Kidney (tissue), 14 donors: ENCODE results near the gene BIRC6. TPM values are rescaled to one million over a fixed set of nuclear protein-coding genes. Genes with fewer than 3 reads are reported as not detected.

Experiments used
- DNase-seq, 5 donors: peaks; one replicate each; pipeline ENCODE4 v3.0.0-alpha.2; 2013 to 2020
- FAIRE-seq: peaks from 2 replicates; lab custom pipeline; 2012; peaks lifted over from hg19 to GRCh38; lab: Jason Lieb, UNC
- H3K27ac ChIP-seq, 2 donors: one replicate each; pipeline ENCODE4 v1.7.0; 2013; ENCODE audit warnings: low read depth in 2 of 2, low read length in 2 of 2, inconsistent platforms in 1 of 2
- H3K27me3 ChIP-seq: one replicate; pipeline ENCODE4 v1.7.1; 2013; ENCODE audit warnings: low read length, inconsistent platforms; ENCODE audit not compliant: control insufficient read depth, insufficient read depth
- H3K36me3 ChIP-seq, 3 donors: one replicate each; pipeline versions ENCODE4 v1.7.0 to v1.7.1; 2013; ENCODE audit warnings: low read length in 3 of 3, control low read depth in 1 of 3, inconsistent platforms in 1 of 3; ENCODE audit not compliant: insufficient read depth in 3 of 3, control insufficient read depth in 2 of 3
- H3K4me1 ChIP-seq, 3 donors: one replicate each; pipeline versions ENCODE4 v1.7.0 to v1.7.1; 2013; ENCODE audit warnings: low read length in 3 of 3, inconsistent platforms in 1 of 3, low read depth in 1 of 3; ENCODE audit not compliant: control insufficient read depth in 2 of 3, insufficient read depth in 2 of 3
- H3K4me3 ChIP-seq, 3 donors: one replicate each; pipeline versions ENCODE4 v1.7.0 to v1.8.1; 2013; ENCODE audit warnings: low read length in 3 of 3, control low read depth in 1 of 3, inconsistent platforms in 1 of 3
- H3K9ac ChIP-seq, 3 donors: one replicate each; pipeline versions ENCODE4 v1.7.0 to v1.7.1; 2013; ENCODE audit warnings: low read length in 3 of 3, control low read depth in 1 of 3, inconsistent platforms in 1 of 3
- H3K9me3 ChIP-seq, 3 donors: one replicate each; pipeline versions ENCODE4 v1.7.0 to v1.7.1; 2013; ENCODE audit warnings: low read length in 3 of 3, control low read depth in 1 of 3, inconsistent platforms in 1 of 3; ENCODE audit not compliant: control insufficient read depth in 2 of 3, insufficient read depth in 1 of 3
- CTCF ChIP-seq: IDR thresholded peaks from 3 replicates; pipeline ENCODE4 v1.5.1; 2012; ENCODE audit warnings: mild to moderate bottlenecking, moderate library complexity, borderline replicate concordance; ENCODE audit not compliant: insufficient read depth; ENCODE audit errors: extremely low read depth
- intact Hi-C: fragments of 100-400 bp; cut with DNase I; formaldehyde crosslinking; loops from one replicate; pipeline ENCODE4 v1.11.1; 2022
- polyA plus RNA-seq: library from polyadenylated mRNA; stranded (reverse); fragments of 350-450 nt; fragmentation: Illumina TruSeq; extraction: RNeasy Lipid Tissue Mini Kit (QIAGEN cat#74804); gene quantifications from one replicate; pipeline ENCODE4 v1.2.3, GENCODE V29; 2014; ENCODE audit warnings: low read depth, low replicate concordance; ENCODE audit not compliant: insufficient read depth
- total RNA-seq: library from RNA; stranded (reverse); fragmentation: NEBNext Ultra II Directional; extraction: Animal tissue kit (Norgen Biotek cat#: 25700); gene quantifications from one replicate; pipeline ENCODE4 v1.2.1, GENCODE V29; 2021
- donor health status: control.
- donor health status: control.
- donor health status: control.
- donor health status: control.
- donor health status: control.
- donor health status: DM: yes; HTN: yes; CAD: no.
- donor health status: Normal renal cell carcinoma (clear cell type).

The BIRC6 gene
- total and polyA plus RNA-seq, 2 donors from 2014 or later = 12.8 to 113 TPM

GRCh38 chr2:32617599-32618189 is 260.9 kb downstream of the BIRC6 start:
- H3K36me3 ChIP-seq = peaks cover 0 to 13% (median 13%) of the 10 kb centered on the region in 3 donors
- no peaks in the 10 kb centered on the region for H3K27me3 ChIP-seq
- no peak overlapping the region for H3K9ac ChIP-seq
- no peak overlapping the region for H3K27ac ChIP-seq
- H3K4me1 ChIP-seq = no peaks in the 10 kb centered on the region
- H3K9me3 ChIP-seq = no peaks in the 10 kb centered on the region
- no peak for FAIRE-seq
- intact Hi-C loops = no loop called here
- H3K4me3 ChIP-seq = no peak overlapping the region
- no peak for DNase-seq
- no peak for TF ChIP-seq CTCF

GRCh38 chr2:32622570-32623310 is 265.9 kb downstream of the BIRC6 start:
- no peak for FAIRE-seq
- intact Hi-C loops = no loop called here

GRCh38 chr2:32623311-32623706 is 266.5 kb downstream of the BIRC6 start:
- no peak overlapping the region for H3K9ac ChIP-seq
- H3K27me3 ChIP-seq = no peaks in the 10 kb centered on the region
- no peaks in the 10 kb centered on the region for H3K9me3 ChIP-seq
- no peak overlapping the region for H3K27ac ChIP-seq
- FAIRE-seq (no peak), DNase-seq (no peak)
- H3K36me3 ChIP-seq = peaks cover 0 to 3% (median 3%) of the 10 kb centered on the region in 3 donors
- H3K4me3 ChIP-seq = no peak overlapping the region
- no peaks in the 10 kb centered on the region for H3K4me1 ChIP-seq
- intact Hi-C loops = no loop called here
- no peak for TF ChIP-seq CTCF

More at GRCh38 chr2:32622570-32623310, 265.9 kb downstream of the BIRC6 start:
- Histone ChIP-seq H3K4me3 (no peak overlapping the region), H3K27ac (no peak overlapping the region), H3K36me3 (peaks cover 0 to 3% (median 3%) of the 10 kb centered on the region in 3 donors), H3K9ac (no peak overlapping the region), H3K9me3 (no peaks in the 10 kb centered on the region), H3K4me1 (no peaks in the 10 kb centered on the region), H3K27me3 (no peaks in the 10 kb centered on the region)
- TF ChIP-seq CTCF = no peak
- DNase-seq = no peak
